ENCODE measurements around the gene MOCS1. TPM values are rescaled to one million over a fixed set of nuclear protein-coding genes. Genes with fewer than 3 reads are reported as not detected.

MOCS1 gene
- total RNA-seq, 1 donor from 2014 or later = 15.9 TPM

DNA sequence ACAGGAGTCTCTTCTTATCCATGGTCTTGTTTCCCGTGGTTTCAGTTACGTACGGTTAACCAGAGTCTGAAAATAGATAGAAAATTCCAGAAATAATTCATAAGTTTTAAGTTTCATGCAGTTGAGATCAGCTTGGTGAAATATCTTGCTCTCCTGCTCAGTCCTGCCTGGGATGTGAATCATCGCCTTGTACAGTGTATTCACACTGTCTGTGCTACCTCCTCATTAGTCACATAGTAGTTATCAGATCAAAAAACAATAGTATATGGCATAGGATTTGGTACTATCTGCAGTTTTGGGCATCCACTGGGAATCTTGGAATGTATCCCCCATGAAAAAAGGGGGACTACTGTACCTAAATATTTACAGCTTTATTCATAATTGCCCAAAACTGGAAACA, 22.7 kb upstream of the MOCS1 start:
- DNase-seq (ENCODE audit: low spot score, unreplicated experiment) = no peak
- TF ChIP-seq, protein P1, sequence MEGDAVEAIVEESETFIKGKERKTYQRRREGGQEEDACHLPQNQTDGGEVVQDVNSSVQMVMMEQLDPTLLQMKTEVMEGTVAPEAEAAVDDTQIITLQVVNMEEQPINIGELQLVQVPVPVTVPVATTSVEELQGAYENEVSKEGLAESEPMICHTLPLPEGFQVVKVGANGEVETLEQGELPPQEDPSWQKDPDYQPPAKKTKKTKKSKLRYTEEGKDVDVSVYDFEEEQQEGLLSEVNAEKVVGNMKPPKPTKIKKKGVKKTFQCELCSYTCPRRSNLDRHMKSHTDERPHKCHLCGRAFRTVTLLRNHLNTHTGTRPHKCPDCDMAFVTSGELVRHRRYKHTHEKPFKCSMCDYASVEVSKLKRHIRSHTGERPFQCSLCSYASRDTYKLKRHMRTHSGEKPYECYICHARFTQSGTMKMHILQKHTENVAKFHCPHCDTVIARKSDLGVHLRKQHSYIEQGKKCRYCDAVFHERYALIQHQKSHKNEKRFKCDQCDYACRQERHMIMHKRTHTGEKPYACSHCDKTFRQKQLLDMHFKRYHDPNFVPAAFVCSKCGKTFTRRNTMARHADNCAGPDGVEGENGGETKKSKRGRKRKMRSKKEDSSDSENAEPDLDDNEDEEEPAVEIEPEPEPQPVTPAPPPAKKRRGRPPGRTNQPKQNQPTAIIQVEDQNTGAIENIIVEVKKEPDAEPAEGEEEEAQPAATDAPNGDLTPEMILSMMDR (IDR thresholded peaks at IDR 0.05; ENCODE audit: unreplicated experiment) = no peak
- no peak overlapping the region for H3K4me3 Mint-ChIP-seq (ENCODE audit: low read depth)
- no peak overlapping the region for H3K27ac Mint-ChIP-seq
- H3K9me3 Mint-ChIP-seq (ENCODE audit: low read depth) = peaks cover 8% of the 10 kb centered on the region
- peaks cover 6% of the 10 kb centered on the region for H3K4me1 Mint-ChIP-seq (ENCODE audit: low read depth)
- H3K36me3 Mint-ChIP-seq (ENCODE audit: insufficient read depth) = no peaks in the 10 kb centered on the region
- no peaks in the 10 kb centered on the region for H3K27me3 Mint-ChIP-seq

DNA sequence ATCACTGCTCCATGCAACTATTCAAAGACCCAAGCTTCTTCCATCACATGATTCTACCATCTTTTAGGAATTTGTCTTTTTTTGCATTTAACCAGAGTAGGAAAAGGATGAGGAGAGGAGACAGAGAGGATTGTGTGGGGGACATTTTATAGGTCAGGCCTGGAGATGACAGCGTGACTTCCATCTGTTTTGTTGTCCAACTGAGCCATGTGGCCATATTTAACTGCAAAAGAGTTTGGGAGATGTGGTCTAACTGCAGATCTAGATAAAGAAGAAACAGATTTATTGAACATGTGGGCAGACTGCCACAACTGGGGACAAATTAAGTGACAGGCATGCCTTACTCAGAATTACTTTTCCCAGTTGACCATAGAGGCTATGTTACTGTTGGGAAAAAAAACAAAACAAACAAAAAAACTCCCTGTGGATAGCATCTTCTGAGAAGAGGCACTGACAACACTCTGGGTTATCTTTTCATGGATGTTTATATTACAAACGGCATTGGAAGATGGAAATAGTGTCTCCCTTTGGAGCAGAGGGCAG, 18.9 kb upstream of the MOCS1 start:
- no peaks in the 10 kb centered on the region for H3K36me3 Mint-ChIP-seq (ENCODE audit: insufficient read depth)
- H3K4me1 Mint-ChIP-seq (ENCODE audit: low read depth) = peaks cover 3% of the 10 kb centered on the region
- H3K27me3 Mint-ChIP-seq = no peaks in the 10 kb centered on the region
- TF ChIP-seq, protein P1 (IDR thresholded peaks at IDR 0.05; ENCODE audit: unreplicated experiment) = no peak
- no peak overlapping the region for H3K27ac Mint-ChIP-seq
- DNase-seq (ENCODE audit: low spot score, unreplicated experiment) = no peak
- no peak overlapping the region for H3K4me3 Mint-ChIP-seq (ENCODE audit: low read depth)
- H3K9me3 Mint-ChIP-seq (ENCODE audit: low read depth) = peaks cover 8% of the 10 kb centered on the region

DNA sequence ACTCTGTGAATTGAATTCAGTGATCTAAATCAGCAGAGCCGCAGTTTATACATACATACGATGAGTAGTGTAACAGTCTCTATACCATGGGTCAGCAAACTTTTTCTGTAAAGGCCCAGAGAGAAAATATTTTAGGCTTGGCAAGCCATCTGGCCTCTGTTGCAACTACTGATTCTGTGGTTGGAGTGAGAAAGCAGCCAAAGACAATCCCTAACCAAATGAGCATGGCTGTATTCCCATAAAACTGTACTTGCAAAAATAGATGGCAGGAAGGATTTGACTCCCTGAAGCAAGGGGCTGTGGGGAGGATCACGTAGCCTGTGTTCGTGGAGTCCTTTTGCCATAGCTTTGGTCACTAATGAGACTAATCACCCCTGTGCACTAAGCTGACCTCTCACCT, 17.9 kb upstream of the MOCS1 start:
- Mint-ChIP-seq H3K36me3 (ENCODE audit: insufficient read depth) (no peaks in the 10 kb centered on the region), H3K4me3 (ENCODE audit: low read depth) (no peak overlapping the region), H3K9me3 (ENCODE audit: low read depth) (peaks cover 8% of the 10 kb centered on the region), H3K4me1 (ENCODE audit: low read depth) (peaks cover 13% of the 10 kb centered on the region), H3K27me3 (peaks cover 5% of the 10 kb centered on the region), H3K27ac (no peak overlapping the region)
- no peak for DNase-seq (ENCODE audit: low spot score, unreplicated experiment)
- TF ChIP-seq, protein P1 (IDR thresholded peaks at IDR 0.05; ENCODE audit: unreplicated experiment) = no peak

DNA sequence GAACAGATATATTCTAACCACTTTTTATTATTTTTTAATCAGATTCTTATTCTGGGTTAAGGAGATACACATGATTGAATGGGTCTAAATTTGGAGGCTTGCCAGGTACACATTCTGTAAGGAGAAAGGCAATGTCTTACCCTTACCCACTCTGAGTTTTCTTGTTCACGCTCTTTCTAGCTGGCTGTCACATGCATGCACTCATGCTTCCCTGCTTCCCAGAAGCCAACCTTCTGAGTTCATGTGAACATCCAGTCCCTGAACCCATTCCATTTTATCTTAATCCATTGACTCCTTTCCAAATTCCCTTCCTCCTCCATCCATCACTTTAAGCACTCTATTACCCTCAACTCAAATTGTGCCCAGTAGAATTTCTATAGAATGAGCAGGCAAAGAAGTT, 17.5 kb upstream of the MOCS1 start:
- TF ChIP-seq, protein P1 (IDR thresholded peaks at IDR 0.05; ENCODE audit: unreplicated experiment) = no peak
- peaks cover 5% of the 10 kb centered on the region for H3K9me3 Mint-ChIP-seq (ENCODE audit: low read depth)
- H3K36me3 Mint-ChIP-seq (ENCODE audit: insufficient read depth) = no peaks in the 10 kb centered on the region
- no peak overlapping the region for H3K4me3 Mint-ChIP-seq (ENCODE audit: low read depth)
- no peak for DNase-seq (ENCODE audit: low spot score, unreplicated experiment)
- no peak overlapping the region for H3K27ac Mint-ChIP-seq
- peaks cover 7% of the 10 kb centered on the region for H3K27me3 Mint-ChIP-seq
- H3K4me1 Mint-ChIP-seq (ENCODE audit: low read depth) = peaks cover 15% of the 10 kb centered on the region

DNA sequence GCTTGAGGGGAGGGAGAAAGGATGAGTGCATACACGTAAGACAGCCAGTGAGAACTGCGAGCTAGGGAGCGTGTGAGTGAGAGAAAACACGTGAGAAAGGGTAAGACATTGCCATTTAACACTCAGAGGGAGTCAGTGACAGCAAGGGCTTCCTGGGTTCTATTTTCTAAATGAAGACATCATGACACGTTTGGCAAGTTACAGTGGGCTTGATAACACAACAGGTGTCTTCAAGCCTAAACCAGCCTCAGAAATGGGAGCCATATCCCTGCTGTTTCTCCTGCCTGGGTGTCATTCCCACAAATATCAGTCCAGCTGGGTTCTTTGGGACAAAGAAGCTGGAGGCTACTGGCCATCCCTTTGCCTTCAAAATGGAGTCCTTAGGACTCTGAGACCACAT, 16.9 kb upstream of the MOCS1 start:
- H3K4me1 Mint-ChIP-seq (ENCODE audit: low read depth) = peaks cover 15% of the 10 kb centered on the region
- H3K27me3 Mint-ChIP-seq = peaks cover 7% of the 10 kb centered on the region
- H3K4me3 Mint-ChIP-seq (ENCODE audit: low read depth) = no peak overlapping the region
- no peaks in the 10 kb centered on the region for H3K36me3 Mint-ChIP-seq (ENCODE audit: insufficient read depth)
- no peak for DNase-seq (ENCODE audit: low spot score, unreplicated experiment)
- TF ChIP-seq, protein P1 (IDR thresholded peaks at IDR 0.05; ENCODE audit: unreplicated experiment) = no peak
- no peak overlapping the region for H3K27ac Mint-ChIP-seq
- H3K9me3 Mint-ChIP-seq (ENCODE audit: low read depth) = peaks cover 5% of the 10 kb centered on the region
